ENCODE data around the gene ACOXL.

ACOXL gene

GRCh38 chr2:110925479-110925878 is 193.1 kb downstream of the ACOXL start:
- peaks cover 18% of the 10 kb centered on the region for H3K9me3 ChIP-seq (ENCODE audit: control insufficient read depth, insufficient read depth, low read length)
- no peaks in the 10 kb centered on the region for H3K9me2 ChIP-seq (replicated peaks; ENCODE audit: control insufficient read depth, low read length)
- H3K79me2 ChIP-seq (ENCODE audit: control insufficient read depth, low read length) = no peaks in the 10 kb centered on the region
- H3K4me2 ChIP-seq (ENCODE audit: low read length) = no peak overlapping the region
- no peaks in the 10 kb centered on the region for H4K20me1 ChIP-seq (ENCODE audit: control insufficient read depth, insufficient read depth, low read depth, low read length)
- 0 out of 2 replicates have a peak, but pooled peaks cover 4% of the 10 kb centered on the region for H3K4me1 ChIP-seq (ENCODE audit: control insufficient read depth, low read length)
- no peaks in the 10 kb centered on the region for H3F3A ChIP-seq (ENCODE audit: control insufficient read depth, insufficient read depth)
- no peak overlapping the region for H3K4me3 ChIP-seq (ENCODE audit: low read length)
- no peaks in the 10 kb centered on the region for H3K27me3 ChIP-seq (ENCODE audit: control insufficient read depth, low read length)
- no peak overlapping the region for H3K27ac ChIP-seq (ENCODE audit: low read depth, low read length)
- H3K36me3 ChIP-seq (ENCODE audit: control insufficient read depth, low read length) = no peaks in the 10 kb centered on the region
- TF ChIP-seq CTCF (IDR thresholded peaks at IDR 0.05; ENCODE audit: low read depth, low read length, poor library complexity, severe bottlenecking) (no peak), EZH2phosphoT487 (IDR thresholded peaks at IDR 0.05; ENCODE audit: borderline replicate concordance, low read length) (no peak)

GRCh38 chr2:110927526-110927925 is 195.2 kb downstream of the ACOXL start:
- Histone ChIP-seq H3K4me2 (ENCODE audit: low read length) (no peak overlapping the region), H3K4me1 (ENCODE audit: control insufficient read depth, low read length) (no peaks in the 10 kb centered on the region), H3K27me3 (ENCODE audit: control insufficient read depth, low read length) (no peaks in the 10 kb centered on the region), H3K79me2 (ENCODE audit: control insufficient read depth, low read length) (no peaks in the 10 kb centered on the region), H4K20me1 (ENCODE audit: control insufficient read depth, insufficient read depth, low read depth, low read length) (no peaks in the 10 kb centered on the region), H3K9me3 (ENCODE audit: control insufficient read depth, insufficient read depth, low read length) (peaks cover 20% of the 10 kb centered on the region), H3K4me3 (ENCODE audit: low read length) (no peak overlapping the region), H3K36me3 (ENCODE audit: control insufficient read depth, low read length) (no peaks in the 10 kb centered on the region), H3K27ac (ENCODE audit: low read depth, low read length) (no peak overlapping the region), H3K9me2 (replicated peaks; ENCODE audit: control insufficient read depth, low read length) (no peaks in the 10 kb centered on the region), H3F3A (ENCODE audit: control insufficient read depth, insufficient read depth) (no peaks in the 10 kb centered on the region)
- TF ChIP-seq CTCF (IDR thresholded peaks at IDR 0.05; ENCODE audit: low read depth, low read length, poor library complexity, severe bottlenecking) (no peak), EZH2phosphoT487 (IDR thresholded peaks at IDR 0.05; ENCODE audit: borderline replicate concordance, low read length) (no peak)

GRCh38 chr2:110929528-110929927 is 197.2 kb downstream of the ACOXL start:
- Histone ChIP-seq H3F3A (ENCODE audit: control insufficient read depth, insufficient read depth) (no peaks in the 10 kb centered on the region), H3K36me3 (ENCODE audit: control insufficient read depth, low read length) (no peaks in the 10 kb centered on the region), H3K79me2 (ENCODE audit: control insufficient read depth, low read length) (no peaks in the 10 kb centered on the region), H3K4me2 (ENCODE audit: low read length) (no peak overlapping the region), H3K27ac (ENCODE audit: low read depth, low read length) (no peak overlapping the region), H3K9me3 (ENCODE audit: control insufficient read depth, insufficient read depth, low read length) (peaks cover 20% of the 10 kb centered on the region), H4K20me1 (ENCODE audit: control insufficient read depth, insufficient read depth, low read depth, low read length) (no peaks in the 10 kb centered on the region), H3K4me1 (ENCODE audit: control insufficient read depth, low read length) (no peaks in the 10 kb centered on the region), H3K27me3 (ENCODE audit: control insufficient read depth, low read length) (no peaks in the 10 kb centered on the region), H3K4me3 (ENCODE audit: low read length) (no peak overlapping the region), H3K9me2 (replicated peaks; ENCODE audit: control insufficient read depth, low read length) (no peaks in the 10 kb centered on the region)
- TF ChIP-seq EZH2phosphoT487 (IDR thresholded peaks at IDR 0.05; ENCODE audit: borderline replicate concordance, low read length) = no peak
- TF ChIP-seq CTCF (IDR thresholded peaks at IDR 0.05; ENCODE audit: low read depth, low read length, poor library complexity, severe bottlenecking) = no peak

- Histone ChIP-seq H3K36me3 (ENCODE audit: control insufficient read depth, low read length) (no peaks in the 10 kb centered on the region), H3F3A (ENCODE audit: control insufficient read depth, insufficient read depth) (no peaks in the 10 kb centered on the region), H3K4me1 (ENCODE audit: control insufficient read depth, low read length) (no peaks in the 10 kb centered on the region), H3K27ac (ENCODE audit: low read depth, low read length) (no peak overlapping the region), H4K20me1 (ENCODE audit: control insufficient read depth, insufficient read depth, low read depth, low read length) (no peaks in the 10 kb centered on the region), H3K79me2 (ENCODE audit: control insufficient read depth, low read length) (no peaks in the 10 kb centered on the region), H3K4me3 (ENCODE audit: low read length) (no peak overlapping the region), H3K4me2 (ENCODE audit: low read length) (no peak overlapping the region), H3K9me3 (ENCODE audit: control insufficient read depth, insufficient read depth, low read length) (peaks cover 20% of the 10 kb centered on the region), H3K9me2 (replicated peaks; ENCODE audit: control insufficient read depth, low read length) (no peaks in the 10 kb centered on the region), H3K27me3 (ENCODE audit: control insufficient read depth, low read length) (no peaks in the 10 kb centered on the region)
- TF ChIP-seq CTCF (IDR thresholded peaks at IDR 0.05; ENCODE audit: low read depth, low read length, poor library complexity, severe bottlenecking) = no peak
- TF ChIP-seq EZH2phosphoT487 (IDR thresholded peaks at IDR 0.05; ENCODE audit: borderline replicate concordance, low read length) = no peak
These were observed 199.3 kb downstream of the ACOXL start for GRCh38 chr2:110931648-110932047.
